OCI-LY1 (cell line): ENCODE data around the gene PPDPF.

ENCODE experiments used
- EZH2 ChIP-seq: fragments of 200-600 bp; sonication (generic), shearing (Covaris generic); IDR thresholded peaks from 2 replicates; pipeline ENCODE4 v1.8.0; 2017; ENCODE audit warnings: borderline replicate concordance, mixed run types, mild to moderate bottlenecking, antibody characterized with exemption, low read length, moderate library complexity, mixed read lengths
- TF ChIP-seq, protein P1 (sequence below): fragments of 200-600 bp; sonication (generic), shearing (Covaris generic); IDR thresholded peaks from 2 replicates; pipeline ENCODE4 v1.5.1; 2017; ENCODE audit warnings: mild to moderate bottlenecking, antibody characterized with exemption, low read length, moderate library complexity, mixed read lengths

DNA sequence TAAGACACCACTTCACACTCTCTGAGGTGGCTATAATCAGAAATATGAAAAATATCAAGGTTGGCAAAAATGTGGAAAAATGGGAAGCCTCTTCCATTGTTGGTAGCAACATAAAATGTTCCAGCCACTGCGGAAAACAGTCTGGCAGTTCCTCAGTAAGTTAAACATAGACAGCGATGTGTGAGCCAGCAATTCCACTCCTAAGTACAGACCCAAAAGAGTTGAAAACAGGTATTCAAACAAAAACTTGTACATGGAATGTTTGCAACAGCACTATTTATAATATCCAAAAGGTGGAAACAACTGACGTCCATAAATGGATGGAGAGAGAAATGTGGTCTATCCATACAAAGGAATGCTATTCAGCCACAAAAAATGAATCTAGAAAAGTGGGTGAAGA, 7.4 kb upstream of the PPDPF start:
- TF ChIP-seq, protein P1, sequence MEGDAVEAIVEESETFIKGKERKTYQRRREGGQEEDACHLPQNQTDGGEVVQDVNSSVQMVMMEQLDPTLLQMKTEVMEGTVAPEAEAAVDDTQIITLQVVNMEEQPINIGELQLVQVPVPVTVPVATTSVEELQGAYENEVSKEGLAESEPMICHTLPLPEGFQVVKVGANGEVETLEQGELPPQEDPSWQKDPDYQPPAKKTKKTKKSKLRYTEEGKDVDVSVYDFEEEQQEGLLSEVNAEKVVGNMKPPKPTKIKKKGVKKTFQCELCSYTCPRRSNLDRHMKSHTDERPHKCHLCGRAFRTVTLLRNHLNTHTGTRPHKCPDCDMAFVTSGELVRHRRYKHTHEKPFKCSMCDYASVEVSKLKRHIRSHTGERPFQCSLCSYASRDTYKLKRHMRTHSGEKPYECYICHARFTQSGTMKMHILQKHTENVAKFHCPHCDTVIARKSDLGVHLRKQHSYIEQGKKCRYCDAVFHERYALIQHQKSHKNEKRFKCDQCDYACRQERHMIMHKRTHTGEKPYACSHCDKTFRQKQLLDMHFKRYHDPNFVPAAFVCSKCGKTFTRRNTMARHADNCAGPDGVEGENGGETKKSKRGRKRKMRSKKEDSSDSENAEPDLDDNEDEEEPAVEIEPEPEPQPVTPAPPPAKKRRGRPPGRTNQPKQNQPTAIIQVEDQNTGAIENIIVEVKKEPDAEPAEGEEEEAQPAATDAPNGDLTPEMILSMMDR = no peak
- TF ChIP-seq EZH2 = no peak
